Right lobe of liver (tissue), 4 donors: ENCODE results near the gene PIK3R5.

Experiments used
- CTCF ChIP-seq, 4 donors: fragments of 200-600 bp in 3 of 4; fragments of 450-650 bp in 1 of 4; IDR thresholded peaks; one replicate each; pipeline versions ENCODE4 v1.5.1 to v1.8.0; 2016 to 2022; ENCODE audit warnings: antibody characterized with exemption in 4 of 4, mild to moderate bottlenecking in 2 of 4
- POLR2A ChIP-seq: fragments of 450-650 bp; IDR thresholded peaks from one replicate; pipeline ENCODE4 v1.6.1; 2017; ENCODE audit warnings: antibody characterized with exemption, mild to moderate bottlenecking
- donor health status: DM: no; HTN: no; CAD: no.
- donor health status: DM: no; HTN: no; CAD: no.
- donor health status: DM: no; HTN: yes; CAD: no.

- no peak for TF ChIP-seq CTCF (IDR thresholded peaks at IDR 0.05)
- no peak for TF ChIP-seq POLR2A
These were observed 13.3 kb downstream of the PIK3R5 start for GRCh38 chr17:8952191-8952590.
